ENCODE measurements around the gene RTL10. TPM values are rescaled to one million over a fixed set of nuclear protein-coding genes. Genes with fewer than 3 reads are reported as not detected.

The RTL10 gene
- total and polyA plus RNA-seq, 2 of the 13 experiments (the other 11 are each of a cell fraction or from before 2014, with no cell fraction given) = 14.1 to 15.8 TPM

GRCh38 chr22:19823902-19824211 is 30.8 kb downstream of the RTL10 start (continued):
- TF ChIP-seq ZBTB20 (CRISPR knock-in tag; IDR thresholded peaks at IDR 0.05; ENCODE audit: borderline replicate concordance, low read depth) (0 out of 2 replicates have a peak, but pooled peaks have one; percentile 11), ZBTB33 (CRISPR knock-in tag; IDR thresholded peaks at IDR 0.05) (peak; percentile 29), ZNF512B (CRISPR knock-in tag; IDR thresholded peaks at IDR 0.05; ENCODE audit: borderline replicate concordance) (no peak), CHD4 (IDR thresholded peaks at IDR 0.05; ENCODE audit: borderline replicate concordance, low read length) (peak; percentile 91), KDM2A (CRISPR knock-in tag; IDR thresholded peaks at IDR 0.05; ENCODE audit: borderline replicate concordance, low read depth) (0 out of 2 replicates have a peak, but pooled peaks have one; percentile 21), E2F2 (CRISPR knock-in tag; IDR thresholded peaks at IDR 0.05; ENCODE audit: borderline replicate concordance) (no peak), HNRNPL (IDR thresholded peaks at IDR 0.05; ENCODE audit: low read depth, low read length) (peak; percentile 77; the same call in 1 of the 2 replicates), ZNF335 (CRISPR knock-in tag; IDR thresholded peaks at IDR 0.05) (no peak), SNAI1 (CRISPR knock-in tag; IDR thresholded peaks at IDR 0.05; ENCODE audit: borderline replicate concordance) (0 out of 2 replicates have a peak, but pooled peaks have one; percentile 8), ARID4A (CRISPR knock-in tag; IDR thresholded peaks at IDR 0.05; ENCODE audit: borderline replicate concordance) (0 out of 2 replicates have a peak, but pooled peaks have one; percentile 44), ZNF687 (CRISPR knock-in tag; IDR thresholded peaks at IDR 0.05) (peak; percentile 77)

All from HepG2 (cell line).